HCT116 (cell line): ENCODE results near the gene TNFRSF18. TPM values are rescaled to one million over a fixed set of nuclear protein-coding genes. Genes with fewer than 3 reads are reported as not detected.

ENCODE experiments used
- ATAC-seq: fragments of 200-7000 bp; cut with Tn5 transposase; 2 replicates; pipeline ENCODE4 v1.9.1; 2020; ENCODE audit warnings: mild to moderate bottlenecking, moderate library complexity
- BruUV-seq: library from RNA; stranded (reverse); fragments of 400-500 nt; replicated peaks from 2 replicates; lab custom pipeline; 2021; lab: Mats Ljungman, UMichigan
- CTCF ChIA-PET: fragments of 300-600 bp; sonication (Branson Sonifier 250); formaldehyde crosslinking; loops from one replicate; lab custom pipeline; 2021; ENCODE audit warnings: antibody characterized with exemption; lab: Charles Lee
- POLR2A ChIA-PET: fragments of 300-600, 350-600 bp; sonication (Branson Sonifier 250); formaldehyde crosslinking; loops from one replicate; lab custom pipeline; 2021; ENCODE audit warnings: antibody characterized with exemption; lab: Charles Lee
- RAD21 ChIA-PET, 2 experiments: fragments of 300-600 bp; sonication (Branson Sonifier 250); formaldehyde crosslinking; loops; one replicate each; lab custom pipeline; 2023; ENCODE audit warnings: low total read pairs in 2 of 2; ENCODE audit not compliant: uncharacterized antibody in 2 of 2, unreplicated experiment in 2 of 2, low non-redundant PET in 1 of 2; lab: Charles Lee
- DNase-seq: peaks from one replicate; pipeline ENCODE4 v3.0.0-alpha.2; 2010; ENCODE audit warnings: low read depth, low spot score
- H2AFZ ChIP-seq: fragments of 200-600 bp; shearing (Covaris generic), sonication (generic); 2 replicates; pipeline ENCODE4 v1.6.1; 2017; ENCODE audit warnings: low read depth, mixed run types, mixed read lengths, antibody characterized with exemption, low read length; ENCODE audit not compliant: poor library complexity, severe bottlenecking
- H3K27ac ChIP-seq: 2 replicates; pipeline ENCODE4 v1.5.1; 2012; ENCODE audit warnings: low read depth, low read length
- H3K27me3 ChIP-seq: fragments of 200-600 bp; sonication (generic); 2 replicates; pipeline ENCODE4 v1.6.1; 2016; ENCODE audit warnings: mixed run types, low read length, mixed read lengths; ENCODE audit not compliant: insufficient read depth
- H3K36me3 ChIP-seq, 2 experiments: fragments of 200-500 bp in 1 of 2; fragments of 200-600 bp in 1 of 2; sonication (Bioruptor generic) in 1 of 2; sonication (generic) in 1 of 2; 2 replicates each; pipeline versions ENCODE4 v1.5.1 to v1.6.1; 2014 to 2016; ENCODE audit warnings: low read length in 2 of 2, inconsistent platforms in 1 of 2, mixed read lengths in 1 of 2, mixed run types in 1 of 2; ENCODE audit not compliant: insufficient read depth in 2 of 2, control insufficient read depth in 1 of 2
- H3K4me1 ChIP-seq, 2 experiments: fragments of 200-600 bp in 1 of 2; sonication (generic) in 1 of 2; 2 replicates each; pipeline versions ENCODE4 v1.5.1 to v1.6.1; 2012 to 2017; ENCODE audit warnings: low read length in 2 of 2, inconsistent platforms in 1 of 2, mild to moderate bottlenecking in 1 of 2, mixed read lengths in 1 of 2, mixed run types in 1 of 2, moderate library complexity in 1 of 2; ENCODE audit not compliant: insufficient read depth in 2 of 2, control insufficient read depth in 1 of 2
- H3K4me2 ChIP-seq: fragments of 200-600 bp; sonication (generic); 2 replicates; pipeline ENCODE4 v1.6.1; 2017; ENCODE audit warnings: mixed run types, low read length, mixed read lengths
- H3K4me3 ChIP-seq, 2 experiments: fragments of 200-600 bp in 1 of 2; sonication (generic) in 1 of 2; replicated peaks in 1 of 2; 2 replicates each; pipeline ENCODE4 v1.5.1; 2011 to 2016; ENCODE audit warnings: low read length in 2 of 2, control low read depth in 1 of 2, low read depth in 1 of 2, mild to moderate bottlenecking in 1 of 2, mixed read lengths in 1 of 2, mixed run types in 1 of 2
- H3K79me2 ChIP-seq: fragments of 200-600 bp; sonication (generic); 2 replicates; pipeline ENCODE4 v1.6.1; 2017; ENCODE audit warnings: mild to moderate bottlenecking, mixed run types, low read length, moderate library complexity, mixed read lengths; ENCODE audit not compliant: insufficient read depth
- H3K9ac ChIP-seq: fragments of 200-600 bp; sonication (generic); 2 replicates; pipeline ENCODE4 v1.6.1; 2016; ENCODE audit warnings: low read length, mixed read lengths
- H3K9me2 ChIP-seq: fragments of 200-600 bp; sonication (generic), shearing (Covaris generic); 2 replicates; pipeline ENCODE4 v1.6.1; 2017; ENCODE audit warnings: mixed run types, mild to moderate bottlenecking, moderate library complexity; ENCODE audit not compliant: insufficient read depth
- H3K9me3 ChIP-seq, 2 experiments: fragments of 200-500 bp in 1 of 2; fragments of 200-600 bp in 1 of 2; sonication (Bioruptor generic) in 1 of 2; sonication (generic) in 1 of 2; 2 replicates each; pipeline ENCODE4 v1.6.1; 2014 to 2017; ENCODE audit warnings: low read length in 2 of 2, mixed read lengths in 2 of 2, inconsistent platforms in 1 of 2, low read depth in 1 of 2, mild to moderate bottlenecking in 1 of 2, mixed run types in 1 of 2, moderate library complexity in 1 of 2; ENCODE audit not compliant: control insufficient read depth in 1 of 2, insufficient read depth in 1 of 2
- H4K20me1 ChIP-seq: fragments of 200-600 bp; sonication (generic), shearing (Covaris generic); 2 replicates; pipeline ENCODE4 v1.6.1; 2017; ENCODE audit warnings: mixed run types, mild to moderate bottlenecking, moderate library complexity; ENCODE audit not compliant: insufficient read depth
- TCF7L2 ChIP-seq: IDR thresholded peaks from 2 replicates; pipeline ENCODE4 v1.7.0; 2011; ENCODE audit warnings: borderline replicate concordance, inconsistent platforms; ENCODE audit not compliant: insufficient read depth, insufficient read length; ENCODE audit errors: extremely low read depth
- YY1 ChIP-seq: IDR thresholded peaks from 2 replicates; pipeline ENCODE4 v1.6.1; 2011; ENCODE audit warnings: low read length, low read depth, moderate library complexity, mild to moderate bottlenecking; ENCODE audit not compliant: insufficient replicate concordance; ENCODE audit errors: extremely low read depth
- intact Hi-C: fragments of 100-400 bp; cut with micrococcal nuclease; formaldehyde crosslinking; loops from 2 replicates; pipeline ENCODE4 v1.10.0; 2022
- total RNA-seq: library from RNA; stranded (reverse); gene quantifications from one replicate; pipeline ENCODE4 v1.2.1, GENCODE V29; 2021; ENCODE audit not compliant: unreplicated experiment
- TF ChIP-seq, protein P1 (sequence below): IDR thresholded peaks from 2 replicates; pipeline ENCODE4 v1.6.1; 2011; ENCODE audit warnings: mild to moderate bottlenecking, low read length, moderate library complexity; ENCODE audit not compliant: insufficient replicate concordance; ENCODE audit errors: extremely low read depth
- TF ChIP-seq, protein P2 (sequence below): IDR thresholded peaks from 2 replicates; pipeline ENCODE4 v1.6.1; 2012; ENCODE audit warnings: low read depth

Gene TNFRSF18
- total RNA-seq, 1 experiment from 2014 or later = 56.2 TPM

- POLR2A ChIA-PET = interaction anchor here (1.6 kb wide), 1 partner anchor 48 kb away, joined by 3 read pairs; no protein-coding TSS in a partner anchor
- RAD21 ChIA-PET = interaction anchor here in 1 of 2 experiments (1.2 kb wide), 1 partner anchor 42 kb away, joined by 3 read pairs; no protein-coding TSS in a partner anchor
- H3K79me2 ChIP-seq = peaks cover 56% of the 10 kb centered on the region
- peak overlapping the region; percentile 98 for H3K27ac ChIP-seq
- TF ChIP-seq, protein P1, sequence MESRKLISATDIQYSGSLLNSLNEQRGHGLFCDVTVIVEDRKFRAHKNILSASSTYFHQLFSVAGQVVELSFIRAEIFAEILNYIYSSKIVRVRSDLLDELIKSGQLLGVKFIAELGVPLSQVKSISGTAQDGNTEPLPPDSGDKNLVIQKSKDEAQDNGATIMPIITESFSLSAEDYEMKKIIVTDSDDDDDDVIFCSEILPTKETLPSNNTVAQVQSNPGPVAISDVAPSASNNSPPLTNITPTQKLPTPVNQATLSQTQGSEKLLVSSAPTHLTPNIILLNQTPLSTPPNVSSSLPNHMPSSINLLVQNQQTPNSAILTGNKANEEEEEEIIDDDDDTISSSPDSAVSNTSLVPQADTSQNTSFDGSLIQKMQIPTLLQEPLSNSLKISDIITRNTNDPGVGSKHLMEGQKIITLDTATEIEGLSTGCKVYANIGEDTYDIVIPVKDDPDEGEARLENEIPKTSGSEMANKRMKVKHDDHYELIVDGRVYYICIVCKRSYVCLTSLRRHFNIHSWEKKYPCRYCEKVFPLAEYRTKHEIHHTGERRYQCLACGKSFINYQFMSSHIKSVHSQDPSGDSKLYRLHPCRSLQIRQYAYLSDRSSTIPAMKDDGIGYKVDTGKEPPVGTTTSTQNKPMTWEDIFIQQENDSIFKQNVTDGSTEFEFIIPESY = no peak
- TF ChIP-seq TCF7L2 (no peak), YY1 (peak; percentile 14)
- TF ChIP-seq, protein P2, sequence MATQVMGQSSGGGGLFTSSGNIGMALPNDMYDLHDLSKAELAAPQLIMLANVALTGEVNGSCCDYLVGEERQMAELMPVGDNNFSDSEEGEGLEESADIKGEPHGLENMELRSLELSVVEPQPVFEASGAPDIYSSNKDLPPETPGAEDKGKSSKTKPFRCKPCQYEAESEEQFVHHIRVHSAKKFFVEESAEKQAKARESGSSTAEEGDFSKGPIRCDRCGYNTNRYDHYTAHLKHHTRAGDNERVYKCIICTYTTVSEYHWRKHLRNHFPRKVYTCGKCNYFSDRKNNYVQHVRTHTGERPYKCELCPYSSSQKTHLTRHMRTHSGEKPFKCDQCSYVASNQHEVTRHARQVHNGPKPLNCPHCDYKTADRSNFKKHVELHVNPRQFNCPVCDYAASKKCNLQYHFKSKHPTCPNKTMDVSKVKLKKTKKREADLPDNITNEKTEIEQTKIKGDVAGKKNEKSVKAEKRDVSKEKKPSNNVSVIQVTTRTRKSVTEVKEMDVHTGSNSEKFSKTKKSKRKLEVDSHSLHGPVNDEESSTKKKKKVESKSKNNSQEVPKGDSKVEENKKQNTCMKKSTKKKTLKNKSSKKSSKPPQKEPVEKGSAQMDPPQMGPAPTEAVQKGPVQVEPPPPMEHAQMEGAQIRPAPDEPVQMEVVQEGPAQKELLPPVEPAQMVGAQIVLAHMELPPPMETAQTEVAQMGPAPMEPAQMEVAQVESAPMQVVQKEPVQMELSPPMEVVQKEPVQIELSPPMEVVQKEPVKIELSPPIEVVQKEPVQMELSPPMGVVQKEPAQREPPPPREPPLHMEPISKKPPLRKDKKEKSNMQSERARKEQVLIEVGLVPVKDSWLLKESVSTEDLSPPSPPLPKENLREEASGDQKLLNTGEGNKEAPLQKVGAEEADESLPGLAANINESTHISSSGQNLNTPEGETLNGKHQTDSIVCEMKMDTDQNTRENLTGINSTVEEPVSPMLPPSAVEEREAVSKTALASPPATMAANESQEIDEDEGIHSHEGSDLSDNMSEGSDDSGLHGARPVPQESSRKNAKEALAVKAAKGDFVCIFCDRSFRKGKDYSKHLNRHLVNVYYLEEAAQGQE = no peak
- H3K9ac ChIP-seq = peak overlapping the region; percentile 96
- no peaks in the 10 kb centered on the region for H3K9me3 ChIP-seq
- ATAC-seq = peak; percentile 11
- H3K36me3 ChIP-seq = peaks cover 0 to 2% of the 10 kb centered on the region in 2 experiments; a peak in 2 of 4 replicates
- H2AFZ ChIP-seq = no peak overlapping the region
- H3K4me1 ChIP-seq = peaks cover 15 to 34% of the 10 kb centered on the region in 2 experiments
- intact Hi-C loops = loop anchor here (1.0 to 5.0 kb wide), 2 partner anchors 42 to 65 kb away; partner anchors contain the start of gene TNFRSF18
- CTCF ChIA-PET = no interaction called here
- no peaks in the 10 kb centered on the region for H4K20me1 ChIP-seq
- peak overlapping the region; percentile 93 for H3K4me2 ChIP-seq
- peak overlapping the region; percentile 88 to 97 for H3K4me3 ChIP-seq
- no peaks in the 10 kb centered on the region for H3K27me3 ChIP-seq
- DNase-seq = no peak
- no peaks in the 10 kb centered on the region for H3K9me2 ChIP-seq
- BruUV-seq = no TSS peak
These were observed 41.5 kb downstream of the TNFRSF18 start for GRCh38 chr1:1164701-1165451.
